H54 (cell line): Measurements from ENCODE around the gene TBC1D23.
"Not testable (repeated sequence)": the region's sequence is repeated elsewhere in the genome, so short reads cannot be mapped to it uniquely, and the experiment has no call there.

ENCODE experiments used
- DNase-seq: peaks from one replicate; pipeline ENCODE4 v3.0.0; 2011; ENCODE audit warnings: low spot score, mixed read lengths; ENCODE audit not compliant: insufficient read length
- FAIRE-seq: peaks from 3 replicates; lab custom pipeline; 2011; peaks lifted over from hg19 to GRCh38; lab: Jason Lieb, UNC
- POLR2A ChIP-seq: IDR thresholded peaks from 2 replicates; pipeline ENCODE4 v1.6.1; 2011; ENCODE audit warnings: low read depth, mild to moderate bottlenecking, low read length

TBC1D23 gene

DNA sequence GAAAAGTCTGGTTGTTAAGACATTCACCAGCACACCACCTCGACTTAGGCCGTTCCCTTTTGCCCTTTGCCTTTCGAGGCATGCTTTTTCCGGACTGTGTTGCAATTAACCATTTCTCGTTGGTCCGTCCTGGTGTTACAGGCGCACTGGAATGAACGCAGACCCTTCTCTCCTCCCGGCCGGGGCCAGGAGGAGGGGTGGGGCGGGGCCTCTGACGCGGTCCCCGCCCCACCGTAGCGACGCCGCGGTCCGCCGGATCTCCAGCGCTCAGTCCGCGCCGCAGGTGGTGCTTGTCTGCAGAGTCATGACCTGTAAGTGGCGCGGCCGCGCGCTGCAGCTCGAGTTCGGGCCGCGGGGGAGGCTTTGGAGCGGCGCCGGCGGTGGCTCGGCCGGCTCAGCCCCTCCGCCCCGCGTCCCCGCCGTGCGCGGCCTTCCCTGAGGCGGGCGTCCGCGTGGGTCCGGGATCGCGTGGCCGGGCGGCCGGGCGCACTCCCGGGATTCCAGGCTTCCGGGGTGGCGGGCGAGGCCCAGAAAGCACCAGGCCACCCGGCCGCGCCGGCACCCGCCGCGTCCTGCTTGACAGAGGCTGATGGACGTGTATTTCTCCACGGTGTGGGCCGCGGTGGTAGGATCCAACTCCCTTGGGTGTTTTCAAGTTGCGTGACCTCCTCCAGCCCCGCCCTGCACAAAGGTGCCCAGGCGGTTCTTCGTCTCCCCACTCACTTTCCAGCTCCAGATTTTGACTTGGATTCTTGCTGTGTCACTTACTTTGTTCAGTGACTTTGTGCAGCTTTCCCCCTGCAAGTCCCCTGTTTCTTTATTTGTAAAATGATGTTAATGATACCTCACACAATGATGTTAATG lies 73.9 kb downstream of the TBC1D23 start, which contains the start of gene NIT2:
Gene NIT2 (plus strand): TSS at position 270 of the 864 bp plus-strand sequence. CDS start 35 bp downstream, at position 305.
- FAIRE-seq, result no peak
- TF ChIP-seq POLR2A, result peak; percentile 79
- DNase-seq, result peak; percentile 87

DNA sequence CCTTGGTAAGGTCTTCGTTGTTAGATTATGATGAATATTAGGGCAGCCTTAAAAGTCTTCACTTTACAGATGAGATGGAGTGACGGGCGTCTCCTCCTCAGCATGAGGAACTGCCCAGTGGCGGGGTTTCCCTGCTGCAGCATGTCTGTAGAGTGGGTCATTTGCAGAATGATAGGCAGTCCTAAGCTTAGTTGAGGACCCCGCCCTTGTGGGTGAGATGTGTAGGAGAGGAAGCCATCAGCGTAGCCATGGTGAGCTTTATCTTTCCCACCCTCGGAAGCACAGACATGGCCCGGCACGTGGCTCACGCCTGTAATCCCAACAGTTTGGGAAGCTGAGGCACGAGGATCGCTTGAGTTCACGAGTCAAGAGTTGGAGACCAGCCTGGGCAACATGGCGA lies 74.6 kb downstream of the TBC1D23 start:
- TF ChIP-seq POLR2A, result no peak
- FAIRE-seq (no peak), DNase-seq (no peak)

DNA sequence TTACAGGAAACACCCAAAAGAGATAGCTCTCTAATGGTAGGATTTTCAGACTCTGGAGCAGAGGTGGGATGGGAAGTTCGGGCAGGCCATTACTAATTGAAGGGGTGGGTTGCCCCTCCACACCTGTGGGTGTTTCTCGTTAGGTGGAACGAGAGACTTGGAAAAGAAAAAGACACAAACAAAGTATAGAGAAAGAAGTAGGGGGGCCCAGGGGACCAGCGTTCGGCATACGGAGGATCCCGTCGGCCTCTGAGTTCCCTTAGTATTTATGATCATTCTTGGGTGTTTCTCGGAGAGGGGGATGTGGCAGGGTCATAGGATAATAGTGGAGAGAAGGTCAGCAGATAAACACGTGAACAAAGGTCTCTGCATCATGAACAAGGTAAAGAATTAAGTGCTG lies 75.4 kb downstream of the TBC1D23 start:
- FAIRE-seq, DNase-seq: not testable (repeated sequence)

DNA sequence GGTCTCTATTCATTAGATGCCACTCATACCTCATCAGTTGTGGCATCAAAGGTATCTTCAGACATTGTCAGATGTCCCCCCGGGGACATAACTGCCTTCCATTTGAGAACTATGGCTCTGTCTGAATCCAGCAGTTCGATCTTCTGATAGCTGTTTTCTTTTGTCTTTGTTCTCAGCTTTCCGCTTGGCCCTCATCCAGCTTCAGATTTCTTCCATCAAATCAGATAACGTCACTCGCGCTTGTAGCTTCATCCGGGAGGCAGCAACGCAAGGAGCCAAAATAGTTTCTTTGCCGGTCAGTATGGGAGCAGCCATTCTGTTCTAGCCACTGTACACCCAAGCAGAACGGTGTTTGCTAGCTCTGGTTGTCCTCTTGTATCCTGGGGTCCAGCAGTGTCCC lies 78.1 kb downstream of the TBC1D23 start:
- no peak for FAIRE-seq
- no peak for TF ChIP-seq POLR2A
- no peak for DNase-seq

DNA sequence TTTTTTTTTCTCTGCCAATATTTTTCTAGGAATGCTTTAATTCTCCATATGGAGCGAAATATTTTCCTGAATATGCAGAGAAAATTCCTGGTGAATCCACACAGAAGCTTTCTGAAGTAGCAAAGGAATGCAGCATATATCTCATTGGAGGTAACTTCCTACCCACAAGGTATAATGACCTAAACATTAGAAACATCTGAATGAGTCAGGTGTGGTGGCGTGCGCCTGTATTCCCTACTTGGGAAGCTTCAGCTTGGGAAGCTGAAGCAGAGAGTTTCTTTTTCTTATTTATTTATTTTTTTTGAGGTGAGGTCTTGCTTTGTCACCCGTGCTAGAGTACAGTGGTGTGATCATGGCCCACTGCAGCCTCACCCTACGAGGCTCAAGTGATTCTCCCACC lies 79.0 kb downstream of the TBC1D23 start:
- FAIRE-seq (no peak), DNase-seq (no peak)
- no peak for TF ChIP-seq POLR2A

DNA sequence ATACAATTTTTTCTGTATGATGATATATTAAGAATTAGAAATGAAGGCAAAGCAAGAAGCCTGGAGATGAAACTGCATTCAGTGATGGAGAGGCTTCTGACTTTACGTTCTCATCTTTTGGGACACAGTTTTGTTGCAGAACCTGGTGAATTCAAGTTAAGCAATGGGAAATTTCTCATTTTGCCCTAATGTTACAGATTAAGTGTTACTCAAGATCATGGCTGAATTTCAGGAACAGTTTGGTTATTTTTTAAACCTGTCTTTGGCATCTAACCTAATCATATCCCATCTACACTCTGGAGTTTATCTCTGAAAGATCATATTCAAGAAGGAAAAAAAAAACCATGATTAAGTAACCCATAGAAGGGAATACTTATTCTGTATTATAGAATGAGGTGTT lies 79.7 kb downstream of the TBC1D23 start:
- no peak for TF ChIP-seq POLR2A
- FAIRE-seq (no peak), DNase-seq (no peak)

DNA sequence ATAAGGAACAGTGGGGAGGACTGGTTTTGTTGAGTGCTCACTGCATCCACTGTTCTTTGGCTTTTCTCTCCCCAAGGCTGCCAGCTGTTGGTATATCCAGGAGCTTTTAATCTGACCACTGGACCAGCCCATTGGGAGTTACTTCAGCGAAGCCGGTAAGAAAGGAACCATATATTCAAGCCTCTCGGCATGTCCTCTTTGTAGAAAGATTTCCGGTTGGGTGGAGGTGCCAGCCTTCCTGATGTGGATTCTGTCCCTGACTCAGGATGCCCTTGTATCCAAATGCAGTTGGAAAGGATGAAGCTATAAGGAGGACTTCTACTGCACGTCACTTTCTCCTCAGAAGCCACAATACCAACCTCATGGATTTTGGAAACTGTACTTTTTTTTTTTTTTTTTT lies 87.9 kb downstream of the TBC1D23 start:
- TF ChIP-seq POLR2A, result no peak
- DNase-seq, result no peak
- no peak for FAIRE-seq

DNA sequence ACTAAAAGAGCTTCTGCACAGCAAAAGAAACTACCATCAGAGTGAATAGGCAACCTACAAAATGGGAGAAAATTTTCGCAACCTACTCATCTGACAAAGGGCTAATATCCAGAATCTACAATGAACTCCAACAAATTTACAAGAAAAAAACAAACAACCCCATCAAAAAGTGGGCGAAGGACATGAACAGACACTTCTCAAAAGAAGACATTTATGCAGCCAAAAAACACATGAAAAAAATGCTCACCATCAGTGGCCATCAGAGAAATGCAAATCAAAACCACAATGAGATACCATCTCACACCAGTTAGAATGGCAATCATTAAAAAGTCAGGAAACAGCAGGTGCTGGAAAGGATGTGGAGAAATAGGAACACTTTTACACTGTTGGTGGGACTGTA lies 91.0 kb downstream of the TBC1D23 start:
- not testable (repeated sequence) for FAIRE-seq

DNA sequence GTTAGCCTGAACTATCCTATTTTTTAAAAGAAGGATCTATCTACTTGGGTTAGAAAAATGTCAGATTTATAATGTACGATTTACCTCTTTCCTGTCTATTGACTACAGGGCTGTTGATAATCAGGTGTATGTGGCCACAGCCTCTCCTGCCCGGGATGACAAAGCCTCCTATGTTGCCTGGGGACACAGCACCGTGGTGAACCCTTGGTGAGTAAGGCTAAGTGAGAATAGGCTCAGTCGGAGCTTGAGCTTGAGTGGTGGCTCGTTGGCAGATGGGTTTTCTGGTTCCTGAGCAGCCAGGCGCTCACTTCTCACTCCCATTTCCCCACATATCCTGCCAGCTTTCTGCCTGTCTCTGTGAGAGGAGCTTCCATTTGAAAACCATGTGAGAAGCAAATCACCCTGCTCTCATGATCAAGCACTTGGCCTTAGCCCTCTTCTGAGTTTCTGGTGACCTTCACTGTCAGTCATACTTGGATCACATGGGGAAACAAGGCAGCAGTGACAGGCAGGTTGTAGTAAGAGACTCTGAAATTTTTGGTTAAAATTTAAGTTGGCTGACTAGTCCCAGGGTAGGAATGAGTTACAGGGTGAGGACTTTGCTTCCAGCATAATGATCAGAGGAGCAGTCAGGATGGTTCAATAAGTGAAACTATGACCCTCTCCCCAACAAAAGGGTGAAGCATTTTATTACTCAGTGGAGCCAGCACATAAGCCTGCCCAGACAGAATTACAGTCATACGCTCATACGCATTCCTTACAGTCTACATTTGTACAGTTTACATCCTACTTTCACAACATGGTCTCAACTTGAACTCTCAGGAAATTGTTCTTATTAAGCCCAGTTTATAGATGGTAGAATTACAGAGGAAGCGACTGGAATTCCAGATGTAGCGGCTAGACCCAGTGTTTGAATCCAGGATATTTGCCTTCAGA lies 91.8 kb downstream of the TBC1D23 start:
- DNase-seq (no peak), FAIRE-seq (no peak)
- TF ChIP-seq POLR2A, result no peak

More for the DNA sequence above, 91.0 kb downstream of the TBC1D23 start:
- not testable (repeated sequence) for DNase-seq

DNA sequence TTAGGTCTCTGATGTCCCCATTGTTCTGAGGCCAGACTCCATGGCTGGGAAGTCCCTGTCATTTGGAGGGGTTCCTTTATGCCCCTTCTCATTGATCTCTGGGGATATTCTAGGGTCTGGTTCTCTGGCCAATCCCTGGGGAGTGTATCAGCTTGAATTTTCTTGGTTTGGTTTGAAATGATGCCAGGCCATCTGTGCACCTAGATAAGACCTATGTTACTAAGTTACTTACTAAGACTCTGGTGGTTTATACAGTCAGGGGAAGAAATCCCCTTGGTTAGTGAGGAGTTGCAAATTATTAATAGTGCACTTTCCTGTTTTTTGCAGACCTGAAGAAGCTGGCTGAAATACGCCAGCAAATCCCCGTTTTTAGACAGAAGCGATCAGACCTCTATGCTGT lies 94.1 kb downstream of the TBC1D23 start:
- FAIRE-seq (no peak), DNase-seq (no peak)
- TF ChIP-seq POLR2A, result no peak

DNA sequence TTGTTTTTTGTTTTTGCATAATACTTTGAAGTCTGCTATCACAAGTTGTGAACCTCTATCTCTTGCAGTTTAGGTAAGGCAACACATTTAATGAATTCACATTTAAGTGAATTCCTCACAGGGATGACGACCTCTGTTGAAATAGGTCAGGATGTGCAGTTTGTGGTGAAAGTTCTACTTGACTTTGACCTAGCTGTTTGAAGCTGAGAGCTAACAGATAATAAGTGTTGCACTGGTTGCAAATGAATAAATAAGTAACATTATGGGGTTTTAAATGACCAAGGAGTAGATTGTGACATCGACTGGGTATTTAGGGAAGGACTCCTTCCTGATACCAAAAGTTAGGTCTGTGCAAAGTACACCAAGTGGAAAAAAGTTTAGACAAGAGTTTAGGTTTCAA lies 97.6 kb downstream of the TBC1D23 start:
- DNase-seq (no peak), FAIRE-seq (no peak)
- no peak for TF ChIP-seq POLR2A

DNA sequence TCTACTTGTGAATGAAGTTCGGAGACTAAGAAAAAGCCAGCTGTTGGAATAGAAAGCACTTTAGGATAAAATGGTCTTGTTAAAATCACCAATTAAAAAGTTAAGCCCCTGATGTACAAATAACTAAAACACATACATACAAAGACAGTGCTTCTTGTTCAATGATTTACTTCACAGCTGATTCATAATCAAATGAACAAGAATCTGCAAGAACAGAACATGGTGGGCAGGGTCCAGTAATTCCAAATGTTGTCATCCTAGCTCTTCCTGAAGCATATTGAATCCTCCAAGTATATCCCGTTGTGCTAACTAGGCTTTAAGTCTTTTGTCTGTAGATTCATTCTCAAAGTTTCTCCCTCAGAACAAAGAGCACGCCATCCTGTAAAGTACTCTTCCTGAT lies 98.2 kb downstream of the TBC1D23 start:
- TF ChIP-seq POLR2A, result no peak
- FAIRE-seq (no peak), DNase-seq (no peak)

DNA sequence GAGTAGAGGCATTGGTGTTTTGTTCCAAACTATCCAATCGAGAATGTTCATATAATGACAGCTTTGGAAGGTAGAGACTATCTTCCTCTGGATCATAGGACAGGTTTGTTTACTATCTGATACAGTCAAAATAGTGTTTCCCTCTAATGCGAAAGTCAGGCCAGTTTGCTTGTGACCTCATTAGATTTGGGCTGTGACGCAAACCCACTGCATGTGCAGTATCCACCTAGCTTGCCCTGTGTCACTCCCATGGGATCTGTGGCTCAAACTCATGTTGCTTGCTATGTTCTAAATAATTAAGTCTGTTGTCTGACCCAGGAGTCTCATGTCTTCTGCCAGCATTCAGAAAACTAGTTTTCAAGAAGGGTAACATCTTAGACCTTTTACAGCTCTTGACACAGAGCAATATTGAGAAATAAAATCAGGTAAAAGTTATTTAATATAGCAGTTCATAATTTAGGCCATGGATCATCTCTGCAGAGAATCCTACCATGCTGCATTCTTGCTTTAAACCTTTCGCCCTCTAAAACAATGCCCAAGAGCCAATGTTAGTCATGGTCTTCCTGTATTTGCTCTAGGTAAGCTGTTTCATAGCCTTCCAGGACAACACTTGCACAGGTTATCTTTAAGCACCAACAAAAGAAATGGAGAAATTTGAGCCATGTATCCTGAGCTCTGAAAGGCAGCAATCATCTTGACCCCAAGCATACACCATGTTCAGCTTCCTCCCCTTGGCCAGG lies 100.1 kb downstream of the TBC1D23 start:
- FAIRE-seq, result no peak
- DNase-seq, result no peak
- TF ChIP-seq POLR2A, result no peak
